GM21723 (cell line): ENCODE results near the gene SPATA9.
A peak's percentile ranks its signal among the peaks of the same experiment; 100 is the strongest.
"Not testable (repeated sequence)": the region's sequence is repeated elsewhere in the genome, so short reads cannot be mapped to it uniquely, and the experiment has no call there.

Experiments
- ATAC-seq: cut with Tn5 transposase; IDR thresholded peaks from one replicate; pipeline ENCODE4 v1.9.1; 2021; ENCODE audit warnings: mild to moderate bottlenecking, moderate library complexity; ENCODE audit not compliant: unreplicated experiment

The SPATA9 gene

DNA sequence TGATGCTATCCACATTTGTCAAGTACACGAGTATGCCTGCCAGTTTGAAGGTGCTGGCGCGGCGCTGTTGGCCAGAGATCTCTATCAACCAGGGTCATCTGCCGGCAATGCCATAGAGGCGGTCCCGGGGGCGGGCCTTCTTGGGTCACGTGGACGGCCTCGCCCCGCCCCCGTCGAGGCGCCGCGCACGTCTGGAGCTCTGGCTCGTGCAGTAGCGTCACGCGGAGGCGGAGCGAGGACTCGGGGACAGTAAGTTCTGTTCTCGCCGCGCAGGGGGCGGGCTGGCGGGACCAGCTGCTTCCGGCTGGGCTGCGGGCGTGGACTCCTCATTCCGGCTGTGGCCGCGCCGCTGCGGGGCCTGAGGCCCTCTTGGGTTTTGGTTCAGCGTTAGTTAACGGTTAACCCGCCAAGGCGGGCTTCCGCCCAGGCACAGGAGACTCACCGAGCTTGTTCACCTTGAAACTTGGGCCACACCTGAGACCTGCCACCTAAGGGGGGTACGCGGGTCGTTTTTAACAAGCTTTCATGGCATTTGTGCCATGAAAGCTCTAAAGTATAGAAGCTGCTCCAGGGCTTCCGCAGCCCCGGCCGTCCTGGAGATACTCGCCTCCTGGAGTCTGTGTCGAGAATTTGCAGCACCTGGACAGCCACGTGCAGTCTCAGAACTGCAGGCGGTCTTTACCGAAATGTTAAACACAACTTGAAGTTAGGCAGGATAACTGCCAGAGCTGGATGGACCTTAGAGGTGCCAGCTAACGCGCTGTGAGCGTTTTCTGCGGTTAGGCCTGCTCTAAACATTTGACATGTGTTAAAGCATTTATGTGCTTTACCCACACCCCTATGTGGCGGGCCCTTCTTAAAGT is 36.0 kb downstream of the SPATA9 start, which contains the start of gene RFESD:
TSS of gene RFESD (plus strand) at position 209 of the 863 bp plus-strand sequence. CDS start 5,495 bp downstream, outside the sequence.
- peak; percentile 97 for ATAC-seq

DNA sequence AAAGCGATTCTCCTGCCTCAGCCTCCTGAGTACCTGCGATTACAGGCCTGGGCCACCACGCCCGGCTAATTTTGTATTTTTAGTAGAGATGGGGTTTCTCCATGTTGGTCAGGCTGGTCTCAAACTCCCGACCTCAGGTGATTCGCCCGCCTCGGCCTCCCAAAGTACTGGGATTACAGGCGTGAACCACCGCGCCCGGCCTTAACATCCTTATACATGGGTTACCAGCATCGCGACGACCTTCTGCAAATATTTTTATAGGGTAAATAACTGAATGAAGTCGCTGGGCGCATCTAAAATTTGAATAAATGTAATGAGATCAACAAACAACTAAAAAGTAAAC is 36.6 kb downstream of the SPATA9 start:
- not testable (repeated sequence) for ATAC-seq

DNA sequence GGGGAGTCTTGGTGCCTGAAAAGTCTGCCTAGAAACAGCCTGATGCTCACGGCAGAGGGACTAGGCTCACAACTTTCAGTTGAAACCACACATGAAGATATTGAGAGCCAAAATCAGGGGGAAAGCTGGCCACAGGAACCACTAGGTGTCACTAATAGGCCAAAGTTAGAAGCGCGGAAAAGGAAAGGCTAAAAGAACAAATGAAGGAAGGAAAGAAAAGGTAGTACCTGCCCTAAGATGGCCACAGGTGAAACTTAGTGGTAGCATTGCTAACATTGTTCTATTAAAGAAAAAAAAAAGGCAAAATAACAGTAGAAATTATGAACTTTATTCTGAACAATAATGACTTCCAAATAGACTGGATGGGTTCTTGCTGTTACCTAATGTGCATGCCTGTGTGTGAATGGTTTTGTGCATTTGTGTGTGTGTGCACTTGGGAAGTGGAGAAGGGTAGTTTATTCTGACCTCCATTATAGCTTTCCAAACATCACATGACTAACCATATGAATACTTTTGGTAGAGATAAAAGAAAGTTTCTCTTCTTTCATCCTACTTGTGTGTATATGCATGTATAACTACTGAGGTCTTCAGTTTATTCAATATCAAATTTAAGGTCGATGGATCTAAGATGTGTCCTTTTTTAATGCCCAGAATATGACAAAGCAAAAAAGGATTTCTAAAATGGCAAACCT is 38.3 kb downstream of the SPATA9 start:
- peak; percentile 45 for ATAC-seq

DNA sequence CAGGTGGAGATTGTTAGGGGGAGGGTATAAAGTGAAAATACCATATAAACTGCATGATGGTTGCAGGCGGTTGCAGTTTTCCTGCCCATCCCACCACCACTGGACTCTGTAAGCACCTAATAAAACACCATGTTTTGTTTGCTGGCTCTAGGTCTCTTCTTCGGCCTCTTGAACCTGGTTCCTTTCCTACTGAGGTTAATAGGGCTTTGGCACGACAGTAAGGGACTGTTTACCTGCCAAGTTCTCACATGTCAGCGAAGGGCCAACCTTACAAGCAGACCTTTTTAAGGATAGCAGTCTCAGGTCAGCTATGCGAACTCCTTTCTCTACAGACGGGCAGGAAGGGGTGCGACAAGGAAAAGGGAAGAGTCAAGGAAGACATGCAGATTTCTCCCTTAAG is 39.6 kb downstream of the SPATA9 start:
- no peak for ATAC-seq

DNA sequence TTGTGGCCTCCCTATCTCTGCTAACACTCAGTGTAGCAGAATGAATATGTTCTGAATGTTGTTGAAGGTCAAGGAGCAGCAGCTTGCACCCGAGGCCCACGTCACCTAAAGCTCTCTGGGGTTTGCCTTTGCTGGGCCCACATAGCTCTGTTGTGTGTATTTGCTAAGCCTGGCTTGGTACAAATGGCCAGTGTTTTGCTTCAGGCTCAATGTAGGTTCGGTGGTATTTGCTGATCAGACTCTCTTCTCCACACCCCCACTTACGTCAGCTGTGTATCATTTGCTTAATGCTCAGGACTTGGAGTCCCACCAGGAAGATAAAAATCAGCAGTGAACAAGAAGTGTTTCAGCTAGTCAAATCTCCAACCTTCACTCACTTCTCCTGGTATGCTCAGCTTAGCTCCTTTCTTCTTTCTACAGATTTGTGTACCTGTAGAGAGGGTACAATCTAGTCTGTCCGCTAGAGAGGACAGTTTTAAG is 41.0 kb downstream of the SPATA9 start:
- no peak for ATAC-seq

DNA sequence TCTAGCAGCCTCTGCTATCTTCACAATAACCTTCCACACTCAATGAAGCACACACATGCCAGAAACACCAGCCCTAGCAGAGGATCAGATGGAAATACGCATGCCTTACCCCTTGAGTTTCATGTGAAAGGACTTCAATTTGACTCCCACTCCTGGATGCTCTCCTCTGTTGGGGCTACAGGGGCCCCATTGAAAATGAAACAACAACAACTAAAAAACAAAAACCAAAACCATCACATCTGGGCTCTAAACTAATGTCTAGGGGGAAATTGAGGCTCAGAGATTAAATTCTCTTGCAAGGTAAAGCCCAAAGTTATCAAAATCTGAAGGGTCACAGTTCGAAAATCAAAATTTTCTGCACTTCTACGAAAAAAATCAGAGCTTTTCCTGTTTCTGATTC is 44.2 kb downstream of the SPATA9 start:
- ATAC-seq = no peak

DNA sequence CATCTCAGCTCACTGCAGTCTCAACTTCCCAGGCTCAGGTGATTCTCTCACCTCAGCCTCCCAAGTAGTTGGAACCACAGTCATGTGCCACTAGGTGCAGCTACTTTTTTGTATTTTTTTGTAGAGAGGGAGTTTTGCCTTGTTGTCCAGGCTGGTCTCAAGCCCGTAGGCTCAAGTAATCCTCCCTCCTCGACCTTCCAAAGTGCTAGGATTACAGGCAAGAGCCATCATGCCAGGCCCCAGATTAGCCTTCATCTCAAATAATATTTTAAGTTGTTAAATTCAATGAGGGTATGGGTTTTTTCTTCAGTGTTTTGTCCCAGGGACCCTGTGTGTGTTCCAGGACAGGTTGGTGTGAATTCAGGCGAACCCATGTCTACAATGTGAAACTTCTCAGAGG is 48.7 kb downstream of the SPATA9 start:
- no peak for ATAC-seq

DNA sequence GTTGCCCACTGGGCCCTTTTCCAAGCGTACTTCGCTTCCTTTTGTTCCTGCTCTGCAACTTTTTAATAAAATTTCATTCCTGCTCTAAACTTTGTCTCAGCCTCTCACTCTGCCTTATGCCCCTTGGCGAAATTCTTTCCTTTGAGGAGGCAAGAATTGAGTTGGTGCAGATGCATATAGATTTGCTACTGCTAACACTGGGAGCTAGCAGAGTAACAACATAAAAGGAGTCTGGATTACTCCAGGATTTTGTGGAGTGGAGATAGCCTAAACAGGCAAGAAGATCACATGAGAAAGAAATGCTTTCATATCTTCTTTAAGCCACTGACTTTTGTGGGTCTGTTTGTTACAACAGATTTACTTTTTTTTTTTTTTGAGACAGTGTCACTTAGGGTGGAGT is 49.1 kb downstream of the SPATA9 start:
- no peak for ATAC-seq

DNA sequence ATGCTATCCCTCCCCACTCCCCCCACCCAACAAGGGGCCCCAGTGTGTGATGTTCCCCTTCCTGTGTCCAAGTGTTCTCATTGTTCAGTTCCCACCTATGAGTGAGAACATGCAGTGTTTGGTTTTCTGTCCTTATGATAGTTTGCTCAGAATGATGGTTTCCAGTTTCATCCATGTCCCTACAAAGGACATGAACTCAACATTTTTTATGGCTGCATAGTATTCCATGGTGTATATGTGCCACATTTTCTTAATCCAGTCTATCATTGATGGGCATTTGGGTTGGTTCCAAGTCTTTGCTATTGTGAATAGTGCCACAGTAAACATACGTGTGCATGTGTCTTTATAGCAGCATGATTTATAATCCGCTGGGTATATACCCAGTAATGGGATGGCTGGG is 49.8 kb downstream of the SPATA9 start:
- not testable (repeated sequence) for ATAC-seq

DNA sequence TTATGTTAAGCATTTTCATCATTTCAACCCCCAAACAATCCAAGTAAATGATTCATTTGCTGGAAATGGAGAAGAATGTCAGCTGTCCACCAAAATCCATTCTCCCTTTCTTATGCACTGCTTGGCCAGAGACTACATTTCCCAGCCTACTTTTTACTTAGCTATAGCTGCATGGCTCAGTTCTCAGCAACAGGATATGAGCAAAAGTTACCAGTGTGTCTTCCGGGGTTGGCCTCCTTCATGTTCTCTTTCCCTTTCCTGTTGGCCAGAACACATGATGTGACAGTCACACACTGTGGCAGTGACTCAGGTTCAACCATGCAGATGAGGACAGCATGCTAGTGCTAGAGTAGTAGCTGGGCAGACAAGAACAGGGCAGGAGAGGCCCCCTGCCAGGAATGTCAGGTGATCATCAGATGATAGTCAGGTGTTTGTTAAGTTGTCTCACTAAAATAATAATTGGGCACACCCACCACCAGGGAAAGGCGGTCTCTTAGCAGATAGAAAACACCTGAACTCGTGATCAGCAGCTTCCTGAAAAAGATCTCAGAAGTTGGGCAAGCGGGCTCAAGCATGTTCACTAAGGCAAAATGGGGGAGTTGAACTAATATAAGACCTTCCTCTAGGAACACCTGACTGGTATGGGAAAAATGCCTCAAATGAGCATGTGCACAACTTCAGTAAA is 50.7 kb downstream of the SPATA9 start:
- peak; percentile 91 for ATAC-seq

DNA sequence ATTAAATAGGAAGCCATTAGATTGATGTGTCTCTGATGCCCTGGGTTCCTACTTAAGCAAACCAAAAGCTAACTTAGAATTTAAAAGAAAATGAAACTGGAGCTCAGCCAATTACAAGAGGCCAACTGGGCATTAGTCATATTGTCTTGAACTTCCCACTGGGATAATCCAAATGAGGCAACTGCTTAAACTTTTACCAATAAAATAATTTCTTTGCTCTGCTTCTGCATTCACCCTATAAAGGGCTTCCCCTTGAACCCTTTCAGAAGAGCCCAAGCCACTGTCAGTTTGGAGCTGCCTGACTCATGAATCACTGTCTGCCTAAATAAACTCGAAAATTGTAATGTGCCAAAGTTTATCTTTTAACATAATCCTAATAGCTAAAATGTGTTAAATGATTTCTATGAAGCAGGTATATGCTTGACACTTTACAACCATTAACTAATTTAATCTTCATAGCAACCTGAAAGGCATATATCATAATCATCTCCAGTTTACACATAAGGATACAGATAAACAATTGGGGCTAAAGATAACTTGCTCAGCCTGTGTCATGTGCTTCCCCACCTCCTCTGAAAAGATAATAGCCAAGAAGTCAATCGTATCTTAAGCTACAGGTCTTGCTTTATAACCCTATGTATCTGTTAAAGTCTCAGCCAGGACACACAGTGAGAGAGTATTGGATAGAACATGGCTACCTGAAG is 51.4 kb downstream of the SPATA9 start:
- peak; percentile 30 for ATAC-seq

DNA sequence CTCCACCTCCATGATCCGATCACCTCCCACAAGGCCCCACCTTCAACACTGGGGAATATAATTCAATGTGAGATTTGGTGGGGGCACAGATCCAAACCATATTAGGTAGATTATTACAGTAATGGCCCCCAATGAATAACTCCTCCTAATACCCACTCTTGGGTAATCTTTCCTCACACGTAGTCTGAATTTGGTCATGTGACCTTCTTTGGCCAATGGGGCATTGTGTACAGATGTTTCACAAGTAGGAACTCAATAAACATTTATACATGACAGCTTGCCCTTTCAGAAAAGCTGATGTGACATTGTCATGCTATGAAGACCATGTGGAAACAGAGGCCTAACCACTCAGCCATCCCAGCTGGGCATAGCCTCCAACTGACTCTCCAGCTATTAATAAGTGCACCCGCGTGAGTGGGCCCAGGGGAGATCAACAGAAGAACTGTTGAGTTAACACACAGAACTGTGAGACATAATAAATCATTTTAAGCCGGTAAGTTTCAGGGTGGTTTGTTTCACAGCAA is 52.3 kb downstream of the SPATA9 start:
- ATAC-seq = no peak

DNA sequence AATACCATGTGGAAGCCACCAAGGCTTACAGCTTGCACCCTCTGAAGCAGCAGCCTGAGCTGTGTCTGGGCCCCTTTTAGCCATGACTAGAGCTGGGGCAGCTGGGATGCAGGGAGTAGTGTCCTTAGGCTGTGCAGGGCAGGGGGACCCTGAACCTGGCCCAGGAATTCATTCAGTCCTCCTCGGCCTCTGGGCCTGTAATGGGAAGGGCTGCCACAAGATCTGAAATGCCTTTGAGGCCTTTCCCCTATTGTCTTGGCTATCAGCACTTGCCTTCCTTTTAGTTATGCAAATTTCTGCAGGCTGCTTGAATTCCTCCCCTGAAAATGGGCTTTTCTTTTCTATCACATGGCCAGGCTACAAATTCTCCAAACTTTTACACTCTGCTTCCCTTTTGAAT is 53.9 kb downstream of the SPATA9 start:
- ATAC-seq = no peak

DNA sequence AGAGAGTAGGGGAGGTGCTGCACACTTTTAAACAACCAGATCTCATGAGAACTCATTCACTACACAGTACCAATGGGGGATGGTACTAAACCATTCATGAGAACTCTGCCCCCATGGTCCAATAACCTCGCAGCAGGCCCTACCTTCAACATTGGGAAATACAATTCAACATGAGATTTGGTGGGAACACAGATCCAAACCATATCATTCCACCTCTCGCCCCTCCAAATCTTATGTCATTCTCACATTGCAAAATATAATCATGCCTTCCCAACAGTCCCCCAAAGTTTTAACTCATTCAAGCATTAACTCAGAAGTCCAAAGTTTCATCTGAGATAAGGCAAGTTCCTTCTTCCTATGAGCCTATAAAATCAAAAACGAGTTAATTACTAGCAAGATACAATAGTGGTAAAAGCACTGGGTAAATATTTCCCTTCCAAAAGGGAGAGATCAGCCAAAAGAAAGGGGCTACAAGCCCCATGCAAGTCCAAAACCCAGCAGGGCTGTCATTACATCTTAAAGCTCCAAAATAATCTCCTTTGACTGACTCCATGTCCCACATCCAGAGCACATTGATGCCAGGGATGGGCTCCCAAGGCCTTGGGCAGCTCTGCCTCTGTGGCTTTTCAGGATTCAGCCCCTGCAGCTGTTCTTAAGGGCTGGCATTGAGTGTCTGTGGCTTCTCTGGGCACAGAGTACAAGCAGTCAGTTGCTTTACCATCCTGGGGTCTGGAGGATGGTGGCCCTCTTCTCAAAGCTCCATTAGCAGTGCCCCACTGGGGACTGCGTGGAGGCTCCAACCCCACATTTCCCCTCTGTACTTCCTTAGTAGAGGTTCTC is 54.6 kb downstream of the SPATA9 start:
- ATAC-seq = no peak

DNA sequence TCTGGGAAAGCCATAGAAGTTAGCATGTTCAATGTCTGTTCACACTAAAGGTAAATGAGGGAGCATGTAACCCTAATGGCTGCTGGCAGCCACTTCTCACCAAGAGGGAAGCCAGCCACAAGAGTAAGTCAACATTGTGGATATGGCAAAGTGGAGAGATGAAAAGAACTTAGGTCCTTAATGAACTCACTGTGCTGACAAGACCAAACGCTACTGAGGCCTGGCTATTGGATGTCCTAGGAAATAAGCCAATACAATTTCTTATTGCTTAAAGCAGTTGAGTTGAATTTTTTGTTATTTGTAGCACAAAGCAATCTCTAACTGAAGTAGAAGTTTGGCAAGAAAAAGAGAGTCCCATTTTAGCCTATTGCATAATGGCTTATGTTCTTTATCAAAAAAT is 56.1 kb downstream of the SPATA9 start:
- ATAC-seq = no peak

DNA sequence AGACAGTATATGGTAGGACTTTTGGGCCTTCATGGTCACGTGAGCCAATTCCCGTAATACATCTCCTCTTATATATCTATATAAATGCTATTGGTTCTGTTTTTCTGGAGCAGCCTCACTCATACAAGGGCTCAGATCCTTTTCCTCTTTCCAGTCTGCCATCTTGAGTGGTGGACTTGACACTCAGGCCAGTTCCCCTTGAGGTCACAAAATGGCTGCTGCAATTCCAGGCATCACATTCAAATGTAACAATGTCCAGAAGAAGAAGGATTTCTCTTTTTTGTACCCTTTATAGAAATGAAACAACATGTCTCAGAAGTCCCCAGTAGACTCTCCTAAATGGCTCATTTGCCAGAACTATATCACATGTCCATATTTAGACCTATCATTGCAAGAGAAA is 58.4 kb downstream of the SPATA9 start:
- ATAC-seq = no peak

DNA sequence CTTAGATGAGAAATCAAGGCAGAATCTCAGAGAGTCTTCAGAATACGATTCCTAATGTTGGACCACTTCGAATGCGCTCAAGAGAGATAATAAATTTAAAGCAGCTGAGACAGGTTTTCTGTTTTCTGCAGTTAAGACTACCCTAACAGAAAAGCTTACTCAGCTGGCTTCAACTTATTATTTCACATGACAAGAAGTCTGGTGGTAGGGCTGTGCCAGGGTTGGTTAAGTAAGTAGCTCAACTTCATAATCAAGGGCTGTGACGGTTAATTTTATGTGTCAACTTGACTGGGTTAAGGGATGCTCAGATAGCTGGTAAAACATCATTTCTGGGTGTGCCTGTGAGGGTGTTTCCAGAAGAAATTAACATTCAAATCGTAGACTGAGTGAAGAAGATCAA is 59.1 kb downstream of the SPATA9 start:
- no peak for ATAC-seq

DNA sequence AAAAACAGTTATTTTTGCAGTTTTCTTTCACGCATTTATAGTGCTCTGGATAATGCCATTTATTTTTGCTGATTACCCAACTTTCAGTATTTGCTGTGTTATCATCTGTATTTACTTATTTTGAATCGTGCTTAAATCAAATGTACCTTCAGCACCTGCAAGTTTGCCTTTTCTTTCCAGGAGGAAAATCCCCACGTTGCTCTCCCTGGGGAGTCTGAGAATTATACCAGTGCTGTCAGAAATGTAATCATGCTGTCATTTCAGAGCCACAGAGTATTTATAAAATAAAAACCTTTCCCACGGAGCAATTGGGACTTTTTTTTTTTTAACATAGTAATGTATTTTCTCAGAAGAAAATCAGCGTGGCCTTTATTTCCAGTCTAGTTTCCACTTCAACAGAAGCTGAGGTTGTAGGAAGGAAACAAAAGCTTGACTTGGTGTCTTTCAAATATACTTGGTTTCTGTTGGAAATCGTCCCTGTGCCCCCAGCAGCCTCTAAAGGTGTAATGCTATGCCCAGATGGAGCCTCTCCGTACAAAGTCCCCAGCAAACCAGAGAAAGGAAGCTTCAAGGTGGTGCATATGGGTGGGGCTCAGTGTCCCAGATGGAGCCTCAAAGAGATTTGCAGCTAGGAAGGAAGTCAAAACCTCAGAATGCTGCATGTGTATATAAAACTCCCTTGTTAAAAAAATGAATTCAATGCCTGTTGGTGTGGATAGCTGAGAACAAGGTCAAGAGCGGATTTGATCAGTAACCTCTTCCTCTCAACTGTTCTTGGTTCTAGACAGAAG is 60.8 kb downstream of the SPATA9 start:
- no peak for ATAC-seq
